Breast epithelium (tissue), 4 donors: Measurements from ENCODE around the gene SPATA7. TPM values are rescaled to one million over a fixed set of nuclear protein-coding genes. Genes with fewer than 3 reads are reported as not detected.

Experiments
- DNase-seq, 2 donors: peaks; one replicate each; pipeline ENCODE4 v3.0.0-alpha.2; 2019; ENCODE audit warnings: low spot score in 2 of 2
- H3K27ac ChIP-seq, 2 donors: fragments of 200-600 bp; sonication (generic) in 1 of 2; one replicate each; pipeline ENCODE4 v1.5.1; 2016 to 2019; ENCODE audit warnings: mild to moderate bottlenecking in 1 of 2
- H3K27me3 ChIP-seq, 2 donors: fragments of 200-600 bp; sonication (generic) in 1 of 2; one replicate each; pipeline versions ENCODE4 v1.5.1 to v1.6.0; 2017 to 2019; ENCODE audit warnings: control low read depth in 1 of 2, mild to moderate bottlenecking in 1 of 2
- H3K36me3 ChIP-seq: fragments of 200-600 bp; one replicate; pipeline ENCODE4 v1.5.1; 2019
- H3K4me1 ChIP-seq, 2 donors: fragments of 200-600 bp; sonication (generic); one replicate each; pipeline ENCODE4 v1.5.1; 2016 to 2019; ENCODE audit warnings: control low read depth in 1 of 2
- H3K4me3 ChIP-seq, 3 donors: fragments of 200-600 bp; sonication (generic); 1 replicate in 2 of 3; 2 replicates in 1 of 3; pipeline ENCODE4 v1.5.1; 2016 to 2019; ENCODE audit warnings: mild to moderate bottlenecking in 3 of 3, moderate library complexity in 2 of 3
- H3K9me3 ChIP-seq, 2 donors: fragments of 200-600 bp; sonication (generic) in 1 of 2; one replicate each; pipeline ENCODE4 v1.5.1; 2016 to 2019; ENCODE audit warnings: control low read depth in 1 of 2
- POLR2A ChIP-seq: fragments of 450-650 bp; IDR thresholded peaks from one replicate; pipeline ENCODE4 v1.6.1; 2016; ENCODE audit warnings: antibody characterized with exemption, mild to moderate bottlenecking, moderate library complexity
- POLR2AphosphoS5 ChIP-seq, 3 donors: sonication (generic); formaldehyde crosslinking; IDR thresholded peaks; one replicate each; pipeline ENCODE4 v1.6.1; 2017; ENCODE audit warnings: antibody characterized with exemption in 3 of 3
- intact Hi-C: fragments of 100-400 bp; cut with DNase I; formaldehyde crosslinking; loops from one replicate; pipeline ENCODE4 v1.15.1; 2023; ENCODE audit warnings: low total_unique reads
- total RNA-seq, 3 donors: library from RNA; depleted of rRNA; stranded (reverse); fragments of >200 nt; gene quantifications; one replicate each; pipeline ENCODE4 v1.1.0, GENCODE V29; 2016
- TF ChIP-seq, protein P1 (sequence below), 3 donors: fragments of 450-650 bp; IDR thresholded peaks; one replicate each; pipeline ENCODE4 v1.5.1; 2016 to 2017; ENCODE audit warnings: antibody characterized with exemption in 3 of 3, mild to moderate bottlenecking in 3 of 3, moderate library complexity in 3 of 3

SPATA7 gene
- total RNA-seq, 3 donors from 2014 or later, result 15.7 to 40.7 (median 23.3) TPM

DNA sequence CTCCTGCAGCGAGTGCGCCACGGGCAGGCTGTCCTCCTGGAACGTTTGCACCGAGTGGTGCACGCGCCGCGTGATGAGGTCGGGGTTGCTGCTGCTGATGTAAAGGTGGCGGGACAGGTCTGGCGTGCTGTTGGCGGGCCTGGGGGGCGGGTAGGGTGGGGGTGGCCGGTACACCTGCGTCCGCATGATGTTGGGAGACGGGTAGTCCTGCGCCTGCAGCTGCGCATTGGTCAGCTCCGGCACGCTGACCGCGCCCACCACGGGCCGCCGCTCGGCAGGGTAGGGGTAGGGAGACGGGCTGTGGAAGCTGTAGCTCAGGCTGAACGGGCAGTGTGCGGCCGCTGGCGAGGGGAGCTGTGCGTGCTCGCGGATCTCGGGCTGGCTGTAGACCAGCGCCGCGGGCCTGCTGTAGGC is 94.1 kb downstream of the SPATA7 start:
- TF ChIP-seq POLR2AphosphoS5 (IDR thresholded peaks at IDR 0.05) (no peak), POLR2A (no peak)
- TF ChIP-seq, protein P1, sequence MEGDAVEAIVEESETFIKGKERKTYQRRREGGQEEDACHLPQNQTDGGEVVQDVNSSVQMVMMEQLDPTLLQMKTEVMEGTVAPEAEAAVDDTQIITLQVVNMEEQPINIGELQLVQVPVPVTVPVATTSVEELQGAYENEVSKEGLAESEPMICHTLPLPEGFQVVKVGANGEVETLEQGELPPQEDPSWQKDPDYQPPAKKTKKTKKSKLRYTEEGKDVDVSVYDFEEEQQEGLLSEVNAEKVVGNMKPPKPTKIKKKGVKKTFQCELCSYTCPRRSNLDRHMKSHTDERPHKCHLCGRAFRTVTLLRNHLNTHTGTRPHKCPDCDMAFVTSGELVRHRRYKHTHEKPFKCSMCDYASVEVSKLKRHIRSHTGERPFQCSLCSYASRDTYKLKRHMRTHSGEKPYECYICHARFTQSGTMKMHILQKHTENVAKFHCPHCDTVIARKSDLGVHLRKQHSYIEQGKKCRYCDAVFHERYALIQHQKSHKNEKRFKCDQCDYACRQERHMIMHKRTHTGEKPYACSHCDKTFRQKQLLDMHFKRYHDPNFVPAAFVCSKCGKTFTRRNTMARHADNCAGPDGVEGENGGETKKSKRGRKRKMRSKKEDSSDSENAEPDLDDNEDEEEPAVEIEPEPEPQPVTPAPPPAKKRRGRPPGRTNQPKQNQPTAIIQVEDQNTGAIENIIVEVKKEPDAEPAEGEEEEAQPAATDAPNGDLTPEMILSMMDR (IDR thresholded peaks at IDR 0.05), result no peak
- Histone ChIP-seq H3K27ac (no peak overlapping the region), H3K4me3 (no peak overlapping the region), H3K36me3 (peaks cover 11% of the 10 kb centered on the region), H3K4me1 (no peaks in the 10 kb centered on the region), H3K9me3 (no peaks in the 10 kb centered on the region), H3K27me3 (no peaks in the 10 kb centered on the region)
- no peak for DNase-seq
- intact Hi-C loops, result no loop called here

DNA sequence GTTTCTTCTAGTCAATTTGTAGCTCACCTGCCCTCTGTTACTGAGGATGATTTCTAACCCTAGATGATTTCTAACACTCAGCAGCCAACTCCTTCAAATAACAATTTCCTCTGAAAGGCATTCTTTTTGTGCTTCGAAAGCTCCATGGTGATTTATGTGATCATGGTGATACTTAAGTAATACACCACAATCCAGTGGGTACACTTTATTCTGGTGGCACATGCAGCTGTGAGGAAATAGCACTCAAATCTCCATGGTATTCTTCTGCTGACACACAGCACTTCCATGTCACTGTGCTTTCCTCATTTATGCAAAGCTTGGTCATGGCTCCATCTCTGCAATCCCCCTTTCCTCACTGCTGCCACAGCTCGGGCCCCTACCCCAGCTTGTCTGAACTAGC is 95.6 kb downstream of the SPATA7 start:
- intact Hi-C loops, result no loop called here
- Histone ChIP-seq H3K27ac (no peak overlapping the region), H3K4me1 (no peaks in the 10 kb centered on the region), H3K27me3 (no peaks in the 10 kb centered on the region), H3K4me3 (no peak overlapping the region), H3K9me3 (no peaks in the 10 kb centered on the region), H3K36me3 (peaks cover 11% of the 10 kb centered on the region)
- no peak for DNase-seq
- TF ChIP-seq POLR2AphosphoS5 (IDR thresholded peaks at IDR 0.05) (no peak), POLR2A (no peak)
- TF ChIP-seq, protein P1 (IDR thresholded peaks at IDR 0.05), result no peak

DNA sequence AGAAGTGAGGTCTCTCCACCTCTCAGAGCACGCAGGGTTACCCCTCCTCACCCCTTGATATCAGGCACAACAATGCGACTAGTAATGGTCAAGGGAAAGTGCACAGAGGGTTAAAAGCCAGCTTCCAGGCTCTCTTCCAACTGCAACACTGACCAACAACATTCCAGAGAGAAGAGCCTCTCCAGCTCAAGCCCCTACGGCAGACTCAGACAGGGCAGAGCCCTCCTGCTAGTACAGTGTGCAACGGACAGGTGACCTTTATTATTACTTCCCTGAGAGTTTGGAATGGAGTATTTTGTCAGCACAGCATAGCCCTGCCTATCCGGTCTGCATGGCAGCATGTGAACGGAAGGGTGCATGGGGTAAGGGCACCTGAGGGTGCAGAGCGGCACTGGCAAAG is 96.3 kb downstream of the SPATA7 start:
- intact Hi-C loops, result no loop called here
- Histone ChIP-seq H3K4me3 (no peak overlapping the region), H3K9me3 (no peaks in the 10 kb centered on the region), H3K27ac (no peak overlapping the region), H3K27me3 (no peaks in the 10 kb centered on the region), H3K4me1 (no peaks in the 10 kb centered on the region), H3K36me3 (peaks cover 11% of the 10 kb centered on the region)
- TF ChIP-seq, protein P1 (IDR thresholded peaks at IDR 0.05), result no peak
- TF ChIP-seq POLR2A, result no peak
- no peak for TF ChIP-seq POLR2AphosphoS5 (IDR thresholded peaks at IDR 0.05)
- no peak for DNase-seq

DNA sequence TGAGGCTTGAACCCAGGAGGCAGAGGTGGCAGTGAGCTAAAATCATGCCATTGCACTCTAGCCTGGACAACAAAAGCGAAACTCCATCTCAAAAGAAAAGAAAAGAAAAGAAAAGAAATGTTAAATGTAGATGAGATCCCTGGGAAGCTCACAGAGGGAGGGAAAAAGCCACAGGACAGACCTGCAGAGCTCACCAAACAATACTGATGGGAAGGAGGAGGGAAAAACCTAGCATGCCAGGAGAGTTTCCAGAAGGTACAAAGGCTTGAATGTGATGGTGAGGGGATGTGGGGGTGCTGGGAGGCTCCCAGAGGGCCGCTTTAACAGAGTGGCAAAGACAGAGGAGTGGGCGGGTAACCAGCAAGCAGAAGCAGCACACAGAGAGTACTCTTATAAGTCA is 97.1 kb downstream of the SPATA7 start:
- no peak for DNase-seq
- intact Hi-C loops, result no loop called here
- no peak overlapping the region for H3K4me3 ChIP-seq
- H3K9me3 ChIP-seq, result no peaks in the 10 kb centered on the region
- TF ChIP-seq POLR2AphosphoS5 (IDR thresholded peaks at IDR 0.05) (no peak), POLR2A (no peak)
- TF ChIP-seq, protein P1 (IDR thresholded peaks at IDR 0.05), result no peak
- H3K36me3 ChIP-seq, result peaks cover 11% of the 10 kb centered on the region
- H3K27ac ChIP-seq, result no peak overlapping the region
- H3K4me1 ChIP-seq, result no peaks in the 10 kb centered on the region
- no peaks in the 10 kb centered on the region for H3K27me3 ChIP-seq

Other genes starting within 250 kb of the SPATA7 start
- gene KCNK10, start 62.4 kb upstream of the SPATA7 start, total RNA-seq, result under 1 TPM in 1 of 3 donors, not detected in 2; 0.33 TPM
- 10 to 100 TPM; 14.4 to 18.1 (median 14.5) TPM for gene PTPN21, start 169.3 kb downstream of the SPATA7 start, total RNA-seq
- 100 to 1,000 TPM in 1 of 3 donors, 10 to 100 TPM in 2; 75.7 to 102 (median 76.7) TPM for gene ZC3H14, start 177.4 kb downstream of the SPATA7 start, total RNA-seq